Mucosa of rectum (tissue), 2 donors: ENCODE results near the gene REEP6.

Experiments used
- H3K27ac ChIP-seq, 2 donors: one replicate each; pipeline ENCODE4 v1.7.0; 2013; ENCODE audit warnings: inconsistent platforms in 2 of 2, low read depth in 2 of 2, low read length in 2 of 2
- H3K27me3 ChIP-seq, 2 donors: one replicate each; pipeline ENCODE4 v1.7.0; 2013; ENCODE audit warnings: low read length in 2 of 2; ENCODE audit not compliant: control insufficient read depth in 2 of 2, insufficient read depth in 2 of 2
- H3K36me3 ChIP-seq, 2 donors: one replicate each; pipeline ENCODE4 v1.7.0; 2013; ENCODE audit warnings: low read length in 2 of 2; ENCODE audit not compliant: control insufficient read depth in 2 of 2, insufficient read depth in 2 of 2
- H3K4me1 ChIP-seq, 2 donors: one replicate each; pipeline ENCODE4 v1.7.0; 2013; ENCODE audit warnings: low read length in 2 of 2, mild to moderate bottlenecking in 1 of 2; ENCODE audit not compliant: control insufficient read depth in 2 of 2, insufficient read depth in 2 of 2
- H3K4me3 ChIP-seq, 2 donors: one replicate each; pipeline ENCODE4 v1.7.0; 2013; ENCODE audit warnings: low read length in 2 of 2
- H3K9ac ChIP-seq, 2 donors: one replicate each; pipeline ENCODE4 v1.7.0; 2013; ENCODE audit warnings: low read length in 2 of 2, low read depth in 1 of 2, mild to moderate bottlenecking in 1 of 2
- H3K9me3 ChIP-seq, 2 donors: one replicate each; pipeline ENCODE4 v1.7.0; 2013; ENCODE audit warnings: low read length in 2 of 2; ENCODE audit not compliant: control insufficient read depth in 2 of 2
- donor health status: healthy.
- donor health status: Normal muscosa, but diverticular disease.

REEP6 gene

GRCh38 chr19:1509602-1510441 is 18.8 kb downstream of the REEP6 start:
- H3K36me3 ChIP-seq: no peaks in the 10 kb centered on the region
- H3K9ac ChIP-seq: no peak overlapping the region
- H3K4me1 ChIP-seq: peaks cover 7% of the 10 kb centered on the region in 2 donors
- H3K9me3 ChIP-seq: no peaks in the 10 kb centered on the region
- H3K27ac ChIP-seq: no peak overlapping the region
- H3K4me3 ChIP-seq: no peak overlapping the region
- H3K27me3 ChIP-seq: peaks cover 12 to 24% of the 10 kb centered on the region in 2 donors

GRCh38 chr19:1510442-1510806 is 19.4 kb downstream of the REEP6 start:
- Histone ChIP-seq H3K36me3 (no peaks in the 10 kb centered on the region), H3K9ac (no peak overlapping the region), H3K9me3 (no peaks in the 10 kb centered on the region), H3K27ac (no peak overlapping the region), H3K4me1 (peaks cover 7% of the 10 kb centered on the region in 2 donors), H3K4me3 (no peak overlapping the region), H3K27me3 (peaks cover 15 to 24% of the 10 kb centered on the region in 2 donors)

GRCh38 chr19:1510807-1511206 is 19.8 kb downstream of the REEP6 start:
- H3K27me3 ChIP-seq: peaks cover 15 to 20% of the 10 kb centered on the region in 2 donors
- no peak overlapping the region for H3K9ac ChIP-seq
- no peaks in the 10 kb centered on the region for H3K36me3 ChIP-seq
- no peak overlapping the region for H3K4me3 ChIP-seq
- H3K9me3 ChIP-seq: no peaks in the 10 kb centered on the region
- H3K27ac ChIP-seq: no peak overlapping the region
- peaks cover 7% of the 10 kb centered on the region in 2 donors for H3K4me1 ChIP-seq

- H3K4me1 ChIP-seq: peaks cover 7% of the 10 kb centered on the region in 2 donors
- H3K27me3 ChIP-seq: peaks cover 15 to 17% of the 10 kb centered on the region in 2 donors
- no peaks in the 10 kb centered on the region for H3K36me3 ChIP-seq
- H3K4me3 ChIP-seq: no peak overlapping the region
- no peaks in the 10 kb centered on the region for H3K9me3 ChIP-seq
- H3K9ac ChIP-seq: no peak overlapping the region
- peak overlapping the region in 1 of 2 donors; percentile 16 for H3K27ac ChIP-seq
These were observed 20.6 kb downstream of the REEP6 start for GRCh38 chr19:1511318-1512317.

GRCh38 chr19:1512671-1513498 is 21.9 kb downstream of the REEP6 start, which contains the start of gene ADAMTSL5:
TSS of gene ADAMTSL5 (minus strand) at chr19:1513019. CDS start at chr19:1510943, 2,076 bp downstream.
- Histone ChIP-seq H3K4me1 (peaks cover 3 to 4% of the 10 kb centered on the region in 2 donors), H3K27ac (peak within 1 kb of the TSS; percentile 52 to 61), H3K4me3 (peak within 1 kb of the TSS; percentile 64 to 72), H3K9ac (peak within 1 kb of the TSS; percentile 41 to 60), H3K27me3 (peaks cover 15 to 17% of the 10 kb centered on the region in 2 donors), H3K36me3 (no peaks in the 10 kb centered on the region), H3K9me3 (no peaks in the 10 kb centered on the region)

GRCh38 chr19:1513499-1514294 is 22.7 kb downstream of the REEP6 start:
- H3K4me1 ChIP-seq: peaks cover 3 to 4% of the 10 kb centered on the region in 2 donors
- H3K27me3 ChIP-seq: peaks cover 15 to 23% of the 10 kb centered on the region in 2 donors
- no peaks in the 10 kb centered on the region for H3K36me3 ChIP-seq
- H3K4me3 ChIP-seq: peak overlapping the region in 1 of 2 donors; percentile 64
- H3K9ac ChIP-seq: peak overlapping the region in 1 of 2 donors; percentile 60
- no peaks in the 10 kb centered on the region for H3K9me3 ChIP-seq
- H3K27ac ChIP-seq: peak overlapping the region in 1 of 2 donors; percentile 52

GRCh38 chr19:1514295-1514661 is 23.3 kb downstream of the REEP6 start:
- Histone ChIP-seq H3K27ac (no peak overlapping the region), H3K9ac (no peak overlapping the region), H3K27me3 (peaks cover 15 to 25% of the 10 kb centered on the region in 2 donors), H3K4me1 (peaks cover 3 to 4% of the 10 kb centered on the region in 2 donors), H3K36me3 (no peaks in the 10 kb centered on the region), H3K4me3 (no peak overlapping the region), H3K9me3 (no peaks in the 10 kb centered on the region)

- H3K4me3 ChIP-seq: no peak overlapping the region
- H3K4me1 ChIP-seq: peaks cover 3 to 4% of the 10 kb centered on the region in 2 donors
- no peaks in the 10 kb centered on the region for H3K9me3 ChIP-seq
- H3K9ac ChIP-seq: no peak overlapping the region
- H3K27ac ChIP-seq: no peak overlapping the region
- H3K27me3 ChIP-seq: peaks cover 15 to 25% of the 10 kb centered on the region in 2 donors
- H3K36me3 ChIP-seq: no peaks in the 10 kb centered on the region
These were observed 24.2 kb downstream of the REEP6 start for GRCh38 chr19:1514986-1515721.
